Stimulated activated CD8-positive, alpha-beta memory T cell treated with anti-CD3 and anti-CD28 coated beads, Interleukin-7, amount 100 ng/mL, for 48 hours (primary cell): ENCODE results near the gene VPS45.

Experiments used
- DNase-seq, 2 donors: peaks; one replicate each; pipeline ENCODE4 v3.0.0-alpha.2; 2020; ENCODE audit warnings: low read depth in 1 of 2; ENCODE audit errors: extremely low read depth in 1 of 2

VPS45 gene

DNA sequence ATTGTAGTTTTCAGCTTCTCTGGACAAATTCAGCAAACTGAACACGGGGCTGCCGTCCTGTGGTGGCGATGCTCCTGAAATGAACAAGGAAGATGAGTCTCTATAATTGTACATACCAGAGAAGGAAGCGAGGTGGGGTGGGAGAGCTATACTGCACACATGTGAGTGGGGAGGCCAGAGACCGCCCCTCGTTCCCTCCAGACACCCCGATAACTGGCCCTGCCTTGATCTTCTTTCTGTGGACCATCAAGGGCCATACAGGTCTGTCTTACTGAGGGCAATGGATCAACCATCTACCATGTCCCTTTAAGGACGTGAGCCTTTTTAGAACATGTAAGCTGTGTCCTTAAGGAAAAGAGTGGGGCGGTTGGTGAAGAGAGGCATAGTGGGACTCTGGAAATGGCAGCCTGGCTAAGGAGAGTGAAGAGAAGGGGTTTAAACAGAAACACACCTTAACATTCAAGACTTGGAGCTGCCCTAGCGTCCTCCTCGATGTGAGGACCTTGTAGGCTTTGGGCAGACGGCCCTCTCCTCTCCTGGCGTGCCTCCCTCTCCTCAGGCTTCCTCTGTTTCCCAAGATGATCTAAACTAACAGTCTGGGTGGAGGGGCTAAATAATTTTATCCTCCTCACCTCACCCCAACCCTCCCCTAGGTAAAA lies 88.0 kb downstream of the VPS45 start:
- DNase-seq = no peak

DNA sequence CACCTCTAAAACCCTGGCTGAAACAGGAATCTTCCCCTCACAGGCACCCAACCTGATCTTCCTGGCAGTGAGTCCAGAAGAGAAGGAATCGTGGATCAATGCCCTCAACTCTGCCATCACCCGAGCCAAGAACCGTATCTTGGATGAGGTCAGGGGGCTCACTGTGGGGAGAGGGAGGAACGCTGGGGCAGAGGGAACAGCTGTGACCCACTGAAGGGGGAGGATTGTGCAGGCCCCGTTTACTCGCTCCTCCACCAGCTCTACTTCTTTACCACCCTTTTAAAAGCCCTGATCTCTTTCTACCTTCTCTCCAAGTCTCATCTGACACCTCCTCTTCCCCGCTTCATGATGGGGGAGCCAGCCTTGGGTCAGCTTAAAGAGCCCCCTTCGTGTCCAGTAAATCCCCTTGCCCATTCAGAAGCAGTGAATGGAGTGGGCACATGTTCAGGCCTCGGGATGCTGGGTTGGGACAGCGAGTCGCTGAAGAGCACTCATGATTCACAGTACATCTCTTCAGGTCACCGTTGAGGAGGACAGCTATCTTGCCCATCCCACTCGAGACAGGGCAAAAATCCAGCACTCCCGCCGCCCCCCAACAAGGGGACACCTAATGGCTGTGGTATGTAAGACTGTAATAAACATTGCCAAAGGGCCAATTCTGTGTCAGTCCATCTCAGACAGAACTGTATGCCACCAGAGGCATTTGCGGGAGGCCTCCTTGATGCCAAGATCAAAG lies 89.5 kb downstream of the VPS45 start:
- no peak for DNase-seq

DNA sequence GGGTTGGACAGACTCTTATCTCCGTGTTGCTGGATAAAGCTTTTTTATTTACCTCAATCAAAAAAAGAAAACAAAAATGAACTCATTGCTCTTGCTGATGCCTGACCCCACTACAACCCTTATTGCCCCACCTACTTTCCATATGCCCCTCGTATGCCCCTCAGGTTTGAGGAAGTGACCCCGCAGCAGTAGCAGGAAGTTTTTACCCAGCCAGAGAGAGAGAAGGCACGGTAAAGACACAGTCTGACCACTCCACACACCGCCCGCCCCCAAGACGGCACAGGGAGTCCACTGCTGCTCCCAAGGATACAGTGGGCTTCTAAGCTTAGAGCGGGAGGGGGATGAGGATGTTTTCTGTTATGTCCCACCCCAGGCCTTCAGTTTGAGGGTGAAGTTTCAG lies 92.0 kb downstream of the VPS45 start:
- DNase-seq = no peak

DNA sequence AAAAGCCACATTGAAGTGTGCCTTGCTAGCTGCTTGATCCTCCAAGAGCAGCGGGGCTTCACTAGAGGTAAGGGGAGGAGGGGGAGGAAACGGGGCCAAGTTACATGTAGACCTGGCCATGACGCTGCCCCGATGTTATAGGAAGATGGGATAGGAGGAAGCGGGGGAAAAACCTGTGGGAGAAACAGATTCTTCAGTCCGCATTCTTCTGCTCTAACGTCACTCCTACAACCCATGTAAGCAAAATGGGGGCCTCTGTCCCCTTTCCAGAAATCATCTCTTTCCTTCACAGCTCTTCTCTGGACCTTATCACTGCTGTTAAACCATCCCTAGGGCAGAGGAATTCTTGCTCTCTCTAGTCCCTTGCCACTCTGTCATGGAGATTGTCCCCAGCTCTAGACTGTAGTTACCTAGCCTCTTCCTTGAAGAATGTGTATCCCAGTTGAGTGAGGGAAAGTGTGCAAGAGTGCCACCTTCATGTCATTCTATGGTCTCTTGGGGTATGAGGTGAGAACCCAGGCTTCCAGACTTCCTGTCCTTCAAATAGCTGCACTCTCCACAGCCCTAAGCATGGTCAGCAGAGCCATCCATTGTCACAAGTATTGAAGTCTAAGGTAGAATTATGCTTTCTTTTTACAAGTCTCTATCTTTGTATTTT lies 93.5 kb downstream of the VPS45 start:
- no peak for DNase-seq

DNA sequence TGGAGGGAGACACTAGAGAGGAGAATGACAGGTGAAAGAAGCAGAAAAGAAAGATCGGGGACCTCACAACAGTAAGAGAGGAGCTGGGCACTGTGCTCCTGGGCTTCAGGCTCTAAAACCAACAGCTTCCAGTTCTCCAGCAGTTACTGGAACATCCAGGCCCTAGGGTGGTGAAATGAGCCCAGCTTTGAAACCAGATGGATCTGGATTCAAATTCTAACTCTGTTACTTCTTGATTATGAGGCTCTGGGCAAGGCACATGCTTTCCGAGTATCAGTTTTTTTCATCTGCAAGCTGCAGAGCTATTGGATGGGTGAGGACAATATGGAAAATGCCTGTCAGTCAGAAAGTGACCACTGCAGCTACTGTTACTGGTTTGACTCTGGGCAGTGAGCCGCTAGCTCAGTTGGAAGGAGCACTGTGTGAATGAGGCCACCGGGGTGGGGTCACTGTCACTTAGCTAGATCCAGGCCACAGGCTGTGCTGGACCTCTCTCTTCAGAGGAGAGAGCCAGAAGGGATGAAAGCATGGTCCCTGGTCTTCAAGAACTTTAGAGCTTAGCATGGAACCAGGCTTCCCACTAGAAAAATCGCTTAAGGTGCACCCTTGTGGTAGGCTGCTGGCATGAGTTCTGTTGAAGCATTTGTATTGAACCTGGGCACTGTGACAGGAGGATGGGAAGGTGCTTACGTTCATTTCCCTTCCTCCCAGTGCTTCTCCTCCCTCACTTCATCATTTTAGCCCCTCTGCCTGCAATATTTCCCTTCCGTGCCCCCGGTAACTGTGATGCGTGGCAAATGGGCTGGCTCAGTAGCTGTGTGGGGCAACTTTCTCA lies 94.4 kb downstream of the VPS45 start:
- no peak for DNase-seq

DNA sequence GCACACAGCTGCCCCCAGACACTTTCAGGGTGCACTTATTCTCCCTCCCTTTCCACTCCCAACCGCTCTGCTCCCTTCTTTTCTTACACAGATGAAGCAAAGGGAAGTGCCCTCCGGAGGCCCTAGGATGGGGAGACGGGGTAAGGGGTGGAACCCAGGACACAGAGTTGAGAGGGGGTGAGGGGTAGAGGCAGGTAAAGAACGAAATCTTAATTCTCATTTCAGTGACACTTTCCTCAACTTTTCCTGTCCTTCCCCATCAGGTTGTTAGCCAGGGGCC lies 94.9 kb downstream of the VPS45 start:
- no peak for DNase-seq

DNA sequence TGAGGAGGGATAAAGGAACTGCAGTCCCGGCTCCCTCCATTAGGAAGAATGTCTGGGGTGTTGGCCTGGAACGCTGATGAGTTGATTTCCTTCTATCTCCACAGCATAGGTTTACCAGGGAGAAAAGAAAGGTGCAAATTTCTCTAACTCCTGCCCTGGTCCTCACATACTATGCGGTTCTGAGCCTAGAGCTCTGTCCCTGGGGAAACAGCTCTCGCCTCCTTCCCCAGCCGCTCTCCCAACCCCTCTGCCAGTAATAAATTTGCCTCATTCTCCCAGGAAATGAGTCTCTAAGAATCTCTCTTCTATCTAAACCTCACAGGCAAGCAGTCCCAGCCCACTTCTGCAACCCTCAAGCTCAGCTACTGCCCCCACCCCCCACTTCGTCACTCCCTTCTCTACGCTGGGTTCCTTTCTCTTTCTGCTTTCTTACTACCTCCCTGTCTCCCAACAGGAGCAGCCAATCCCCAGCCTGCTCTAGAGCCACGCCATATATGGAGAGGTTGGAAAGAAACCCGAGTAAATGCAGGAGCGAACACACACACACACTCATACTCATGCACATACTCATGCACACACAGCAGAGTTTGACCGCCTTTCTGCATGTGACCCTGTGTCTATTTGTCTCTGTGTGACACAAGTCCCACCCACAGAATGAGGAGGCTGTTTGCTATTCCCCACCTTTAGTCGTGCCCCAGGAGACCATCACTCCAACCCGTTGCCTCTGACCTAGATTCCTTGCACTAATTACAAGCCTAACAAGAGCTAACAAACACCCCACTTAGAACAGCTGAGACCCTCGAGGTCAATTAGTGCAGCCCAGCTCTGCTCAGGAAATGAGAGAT lies 95.5 kb downstream of the VPS45 start:
- DNase-seq = no peak

DNA sequence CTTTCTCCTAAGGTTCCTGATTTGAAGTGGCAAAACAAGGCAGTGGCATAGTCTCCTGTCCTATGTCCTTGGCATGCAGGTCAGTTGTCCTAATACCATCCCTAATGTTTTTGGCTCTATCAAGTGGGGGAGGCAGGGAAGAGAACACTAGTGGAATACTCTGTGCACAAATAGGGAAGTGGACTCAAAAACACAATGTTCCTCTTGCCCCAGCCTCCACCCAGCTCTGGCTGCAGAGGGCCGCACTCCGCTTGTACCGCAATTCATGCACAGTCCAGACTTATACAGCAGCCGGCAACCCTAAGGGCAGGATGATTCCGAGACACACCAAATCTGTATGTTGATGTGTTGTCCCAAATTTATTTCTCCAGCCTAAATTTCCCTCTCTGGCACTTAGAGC lies 96.6 kb downstream of the VPS45 start:
- DNase-seq = no peak

DNA sequence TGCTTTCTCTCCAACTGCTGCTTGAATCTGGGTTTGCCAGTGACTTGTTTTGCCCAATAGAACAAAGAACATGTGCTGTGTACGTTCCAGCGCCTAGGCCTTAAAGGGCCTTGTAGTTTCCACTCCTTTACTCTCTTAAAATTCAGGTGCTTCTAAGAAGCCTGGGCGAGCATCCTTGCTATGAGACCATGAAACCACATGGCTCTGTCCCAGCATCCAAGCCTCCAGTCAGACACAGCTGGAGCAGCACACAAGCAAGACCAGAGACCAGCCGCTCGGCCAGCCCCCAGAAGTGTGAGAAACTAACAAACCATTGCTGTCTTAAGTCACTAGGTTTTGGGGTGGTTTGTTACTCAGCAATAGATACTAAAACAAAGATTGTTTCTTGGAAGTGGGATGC lies 97.2 kb downstream of the VPS45 start:
- no peak for DNase-seq

DNA sequence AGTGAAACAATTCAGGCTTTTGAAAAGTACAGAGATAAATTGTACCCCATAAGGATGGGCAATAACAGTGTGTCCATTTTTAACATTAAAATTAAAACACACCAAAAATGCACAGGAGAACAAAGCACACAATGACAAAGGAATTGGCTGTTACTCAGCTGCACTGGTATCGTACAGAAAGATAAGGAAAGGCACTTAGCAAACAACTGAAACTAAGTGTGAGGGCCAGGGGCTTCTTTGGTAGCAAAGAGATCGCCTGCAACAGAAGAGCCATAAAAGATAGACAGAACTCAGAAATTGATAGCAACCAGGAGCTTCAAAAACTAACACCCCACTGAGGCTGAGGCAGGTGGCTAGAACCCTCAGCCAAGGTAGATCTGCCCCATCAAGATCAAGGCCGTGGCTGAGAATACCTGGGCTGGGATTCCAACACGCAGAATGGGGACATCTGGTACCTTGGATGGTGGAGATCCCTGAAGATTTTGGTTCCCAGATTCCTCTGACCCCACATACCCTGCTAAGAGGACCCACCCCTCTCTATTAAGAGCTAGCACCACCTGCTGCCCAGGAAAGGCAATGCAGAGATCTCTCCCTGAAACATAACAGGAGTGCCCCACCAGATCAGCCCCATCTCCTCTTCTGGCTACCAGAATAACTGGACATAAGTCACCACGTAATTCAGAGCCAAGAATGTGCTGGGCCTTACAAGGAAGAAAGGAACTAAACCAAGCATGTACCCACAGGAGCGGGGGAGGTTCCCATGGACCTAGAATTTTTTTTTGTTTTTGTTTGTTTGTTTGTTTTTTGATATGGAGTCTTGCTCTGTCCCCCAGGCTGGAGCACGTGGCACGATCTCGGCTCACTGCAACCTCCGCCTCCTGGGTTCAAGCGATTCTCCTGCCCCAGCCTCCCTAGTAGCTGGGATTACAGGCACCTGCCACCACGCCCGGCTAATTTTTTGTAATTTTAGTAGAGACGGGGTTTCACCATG lies 98.3 kb downstream of the VPS45 start:
- DNase-seq = no peak

DNA sequence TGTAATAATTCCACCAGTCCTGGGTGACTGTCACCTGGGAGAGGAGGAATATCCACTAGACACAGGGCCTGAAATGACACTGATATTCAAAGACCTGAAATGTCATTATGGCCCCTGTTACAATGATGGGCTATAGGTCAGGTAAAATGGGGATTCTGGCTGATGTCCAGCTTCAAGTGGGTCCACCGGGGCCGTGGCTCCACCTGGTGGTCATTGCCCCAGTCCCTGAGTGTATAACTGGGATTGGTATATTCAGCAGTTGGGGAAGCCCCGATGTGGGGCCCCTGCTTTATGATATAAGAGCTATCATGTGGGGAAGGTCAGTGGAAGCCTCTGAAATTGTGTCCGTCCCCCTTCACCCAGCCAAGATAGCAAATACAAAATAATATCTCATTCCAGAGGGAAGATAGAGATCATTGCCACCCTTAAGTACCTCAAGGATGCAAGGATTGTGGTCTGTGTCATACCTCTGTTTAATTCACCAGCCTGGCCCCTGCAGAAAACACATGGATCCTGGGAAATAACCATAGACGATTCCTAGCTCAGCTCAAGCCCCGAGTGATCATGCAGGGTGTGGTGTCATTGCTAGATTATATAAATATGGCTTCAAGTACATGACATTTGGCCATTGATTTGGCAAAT lies 101.5 kb downstream of the VPS45 start:
- peak in 1 of 2 donors; percentile 45 for DNase-seq

DNA sequence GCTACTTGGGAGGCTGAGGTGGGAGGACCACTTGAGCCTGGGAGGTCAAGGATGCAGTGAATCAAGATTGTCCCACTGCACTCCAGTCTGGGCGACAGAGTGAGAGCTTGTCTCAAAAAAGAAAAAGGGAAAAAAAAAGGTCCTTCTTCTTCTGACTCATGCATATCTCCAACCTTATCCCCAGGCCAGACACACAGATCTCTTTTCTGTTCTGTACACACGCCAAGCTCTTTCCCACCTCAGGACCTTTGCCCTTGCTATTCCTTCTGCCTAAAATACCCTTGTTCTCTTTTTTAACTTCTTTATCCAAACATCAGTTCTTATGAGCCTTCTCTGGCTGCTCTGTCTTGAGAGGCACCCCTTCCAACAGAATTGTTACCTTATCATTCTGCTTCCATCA lies 104.2 kb downstream of the VPS45 start:
- DNase-seq = no peak

DNA sequence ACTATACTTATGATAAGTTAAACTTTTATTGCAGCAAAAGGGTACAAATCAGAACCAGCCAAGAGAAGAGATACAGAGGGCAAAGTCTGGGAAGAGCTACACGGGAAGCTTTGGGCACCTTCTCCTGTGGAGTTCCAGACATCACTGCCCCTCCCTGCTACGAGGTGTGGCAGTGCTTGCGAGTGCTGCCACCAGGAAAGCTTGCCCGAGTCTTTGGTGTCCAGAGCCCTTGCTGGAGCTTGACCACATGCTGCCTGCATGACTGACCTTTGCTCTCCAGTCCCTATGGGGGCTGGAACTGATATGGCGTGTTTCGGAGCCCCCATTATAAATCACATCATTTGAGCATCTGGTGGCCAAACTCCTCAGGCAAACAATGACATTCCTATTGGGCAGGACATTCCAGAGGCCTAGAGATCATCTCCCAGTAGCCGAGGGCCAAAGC lies 105.6 kb downstream of the VPS45 start:
- no peak for DNase-seq

DNA sequence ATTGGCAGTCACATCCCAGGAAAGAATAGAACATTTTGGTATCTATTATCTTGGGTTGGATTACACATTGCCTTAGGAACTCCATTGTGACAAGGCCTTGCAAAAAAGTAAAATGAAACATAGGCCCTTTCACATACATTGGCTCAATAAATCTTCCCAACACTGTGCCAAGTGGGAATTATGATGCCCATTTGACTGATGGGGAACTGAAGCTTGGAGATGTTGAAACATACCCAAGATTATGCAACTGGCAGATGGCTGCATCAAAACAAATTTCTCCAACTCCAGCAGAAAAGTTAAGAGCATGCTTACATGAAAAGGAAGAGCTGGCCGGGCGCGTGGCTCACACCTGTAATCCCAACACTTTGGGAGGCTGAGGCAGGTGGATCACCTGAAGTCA lies 109.0 kb downstream of the VPS45 start:
- DNase-seq = no peak

DNA sequence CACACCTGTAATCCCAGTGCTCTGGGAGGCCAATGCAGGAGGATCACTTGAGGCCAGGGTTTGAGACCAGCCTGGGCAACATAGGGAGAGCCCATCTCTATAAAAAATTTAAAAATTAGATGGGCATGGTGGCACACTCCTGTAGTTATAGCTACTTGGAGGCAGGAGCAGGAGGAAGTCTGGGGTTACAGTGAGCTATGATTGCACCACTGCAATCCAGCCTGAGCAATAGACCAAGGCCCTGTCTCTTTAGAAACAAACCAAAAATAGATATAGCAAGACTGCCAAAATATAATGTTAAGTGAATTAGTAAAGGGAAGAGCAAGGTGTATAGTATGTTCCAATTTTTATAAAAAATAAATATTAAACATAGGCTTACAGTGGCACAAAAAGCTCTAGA lies 111.0 kb downstream of the VPS45 start:
- DNase-seq = no peak

DNA sequence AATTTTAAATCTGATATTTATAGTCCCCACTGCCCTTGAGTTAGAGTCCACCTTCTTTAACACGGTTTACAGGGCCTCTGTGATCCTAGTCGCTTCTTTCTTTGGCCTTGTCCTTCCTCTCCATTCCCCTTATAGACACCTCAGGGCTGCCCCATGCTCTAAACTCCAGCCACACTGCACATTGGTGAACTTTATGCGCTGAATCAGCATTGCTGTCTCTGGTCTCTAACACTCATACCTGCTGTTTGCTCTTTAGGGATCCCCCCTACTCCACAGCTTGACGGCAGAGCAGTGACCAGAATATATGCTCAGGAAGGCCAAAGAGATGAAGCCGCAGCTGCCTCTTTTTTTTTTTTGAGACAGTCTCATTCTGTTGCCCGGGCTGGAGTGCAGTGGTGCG lies 112.3 kb downstream of the VPS45 start:
- DNase-seq = no peak

DNA sequence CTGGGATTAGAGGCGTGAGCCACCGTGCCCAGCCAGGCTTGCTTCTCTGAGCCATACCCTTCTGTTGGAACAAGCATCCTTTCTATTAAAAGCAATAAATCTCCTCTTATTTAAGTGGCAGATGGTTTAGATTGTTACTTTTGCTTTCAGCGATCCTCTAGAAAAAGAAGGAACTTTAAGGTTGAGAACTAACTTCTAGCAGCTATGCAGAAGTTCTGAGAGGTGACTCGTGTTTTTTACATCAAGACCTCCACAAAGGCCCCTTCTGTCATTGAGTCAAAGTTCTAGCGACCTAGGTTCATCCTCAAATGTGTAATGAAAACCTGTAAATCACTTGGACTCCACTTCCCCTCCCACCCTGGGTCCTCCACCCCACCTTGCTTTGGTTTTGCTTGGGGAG lies 112.9 kb downstream of the VPS45 start:
- DNase-seq = no peak

DNA sequence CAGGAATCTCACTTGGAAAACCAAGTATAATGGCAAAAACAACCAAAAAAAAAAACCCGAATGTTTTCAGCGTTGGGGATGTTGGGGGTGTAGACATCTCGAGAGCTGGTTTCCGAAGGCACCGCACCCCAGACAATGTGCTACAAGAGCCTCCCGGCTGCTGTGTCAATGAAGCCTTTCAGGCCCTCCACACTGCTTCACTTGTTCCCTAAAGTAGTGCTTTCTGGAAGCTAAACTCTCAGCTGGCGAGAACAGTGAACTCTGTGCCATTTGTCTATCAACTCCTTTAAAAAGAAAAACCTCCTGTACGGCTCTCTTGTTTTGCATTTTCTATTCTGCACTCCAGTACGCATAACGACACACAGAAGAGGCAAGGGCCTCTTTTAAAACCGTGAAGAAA lies 114.7 kb downstream of the VPS45 start:
- DNase-seq = no peak

DNA sequence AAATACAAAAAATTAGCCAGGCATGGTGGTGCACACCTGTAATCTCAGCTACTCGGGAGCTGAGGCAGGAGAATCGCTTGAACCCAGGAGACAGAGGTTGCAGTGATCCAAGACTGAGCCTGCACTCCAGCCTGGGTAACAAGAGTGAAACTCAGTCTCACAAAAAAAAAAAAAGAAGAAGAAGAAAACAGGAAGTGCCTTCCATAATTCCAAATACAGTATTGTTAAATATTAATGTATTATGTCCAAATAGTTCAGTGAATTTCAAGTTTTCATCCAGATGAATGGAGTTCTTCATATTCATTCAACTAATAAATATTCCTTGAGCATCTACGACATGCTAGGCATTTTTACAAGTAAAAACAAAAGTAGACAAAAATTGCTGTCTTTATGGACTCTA lies 115.5 kb downstream of the VPS45 start:
- DNase-seq = no peak
